HAP-1 (cell line): ENCODE measurements around the gene ELK4.

ENCODE experiments used
- DNase-seq, 2 experiments: peaks; one replicate each; pipeline ENCODE4 v3.0.0-alpha.2; 2016 to 2020; ENCODE audit warnings: low spot score in 2 of 2
- H3K27me3 ChIP-seq: fragments of 250-450 bp; sonication (Bioruptor Pico); 2 replicates; pipeline ENCODE4 v1.5.1; 2020; ENCODE audit warnings: low read depth, mild to moderate bottlenecking, moderate library complexity
- H3K36me3 ChIP-seq: fragments of 250-450 bp; sonication (Bioruptor Pico); replicated peaks from 2 replicates; pipeline ENCODE4 v1.5.1; 2020; ENCODE audit warnings: mild to moderate bottlenecking
- H3K4me1 ChIP-seq: fragments of 250-450 bp; sonication (Bioruptor Pico); 2 replicates; pipeline ENCODE4 v1.5.1; 2020; ENCODE audit warnings: mild to moderate bottlenecking
- H3K4me3 ChIP-seq: fragments of 250-450 bp; sonication (Bioruptor Pico); 2 replicates; pipeline ENCODE4 v1.5.1; 2020; ENCODE audit warnings: mild to moderate bottlenecking, moderate library complexity
- H3K9me3 ChIP-seq: fragments of 250-450 bp; sonication (Bioruptor Pico); 2 replicates; pipeline ENCODE4 v1.5.1; 2020; ENCODE audit warnings: mild to moderate bottlenecking, moderate library complexity
- in situ Hi-C: fragments of 300-500 bp; cut with MboI; formaldehyde crosslinking; loops from 3 replicates; pipeline ENCODE4 v1.14.3; 2020; ENCODE audit warnings: low sequenced_read_pairs, inconsistent platforms, mixed read lengths

Gene ELK4

GRCh38 chr1:205631768-205632668 lies at the start of gene ELK4:
ELK4 (minus strand) TSS chr1:205632011; CDS start chr1:205623882, 8,129 bp downstream.
- in situ Hi-C loops, result no loop called here

GRCh38 chr1:205681364-205681763 lies 49.6 kb upstream of the ELK4 start:
- no peaks in the 10 kb centered on the region for H3K36me3 ChIP-seq
- peaks cover 4% of the 10 kb centered on the region; the same call in 1 of the 2 replicates for H3K4me1 ChIP-seq
- H3K4me3 ChIP-seq, result no peak overlapping the region
- DNase-seq, result no peak
- H3K9me3 ChIP-seq, result no peaks in the 10 kb centered on the region
- no peaks in the 10 kb centered on the region for H3K27me3 ChIP-seq
- in situ Hi-C loops, result no loop called here

More at GRCh38 chr1:205631768-205632668, at the start of gene ELK4:
- Histone ChIP-seq H3K4me3 (peak within 1 kb of the TSS; percentile 59), H3K4me1 (peaks cover 7% of the 10 kb centered on the region), H3K27me3 (no peaks in the 10 kb centered on the region), H3K36me3 (no peaks in the 10 kb centered on the region; the same call in 1 of the 2 replicates), H3K9me3 (no peaks in the 10 kb centered on the region)
- DNase-seq, result peak; percentile 89 to 99

DNA sequence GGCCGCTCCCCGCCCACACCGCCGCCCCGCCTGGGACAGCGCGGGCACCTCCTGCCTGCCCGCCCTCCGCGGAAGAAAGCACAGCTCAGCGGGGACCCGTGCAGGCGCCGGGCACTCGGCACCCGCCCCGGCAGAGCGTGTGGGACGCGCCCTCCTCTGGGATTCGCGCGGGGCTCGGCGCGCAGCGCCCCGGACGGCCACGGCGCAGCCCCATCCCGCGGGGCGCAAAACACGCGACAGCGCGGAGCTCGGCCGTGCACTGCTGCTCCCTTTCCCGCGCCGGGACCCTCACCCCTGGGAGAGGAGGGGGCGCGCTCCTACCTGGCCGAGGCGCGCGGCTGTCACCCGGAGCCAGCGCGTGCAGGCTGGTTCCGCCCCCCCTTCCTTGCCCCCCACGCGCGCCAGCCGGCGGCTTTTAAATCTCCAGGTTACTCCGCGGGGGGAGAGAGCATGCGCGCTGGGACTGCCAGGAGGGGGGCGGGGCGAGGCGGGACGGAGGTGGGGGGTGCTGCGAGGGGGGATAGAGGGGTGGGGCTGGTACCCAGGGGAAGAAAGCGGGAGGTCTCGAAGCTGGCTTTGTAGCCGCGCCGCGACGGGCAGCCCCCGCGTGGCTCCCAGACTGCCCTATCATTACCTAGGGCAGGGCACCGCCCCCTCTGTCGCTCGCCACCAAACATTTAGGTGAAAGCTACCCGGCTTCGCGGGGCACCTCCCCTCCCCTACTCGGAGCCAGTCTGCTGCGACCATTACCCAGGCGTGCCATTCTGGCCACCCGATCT lies 48.5 kb upstream of the ELK4 start, which contains the start of gene SLC45A3:
Gene SLC45A3, minus strand, starts transcription at position 437 of the 779 bp plus-strand sequence. CDS start 15,853 bp downstream, outside the sequence.
- peak; percentile 20 to 78 for DNase-seq
- in situ Hi-C loops, result no loop called here

DNA sequence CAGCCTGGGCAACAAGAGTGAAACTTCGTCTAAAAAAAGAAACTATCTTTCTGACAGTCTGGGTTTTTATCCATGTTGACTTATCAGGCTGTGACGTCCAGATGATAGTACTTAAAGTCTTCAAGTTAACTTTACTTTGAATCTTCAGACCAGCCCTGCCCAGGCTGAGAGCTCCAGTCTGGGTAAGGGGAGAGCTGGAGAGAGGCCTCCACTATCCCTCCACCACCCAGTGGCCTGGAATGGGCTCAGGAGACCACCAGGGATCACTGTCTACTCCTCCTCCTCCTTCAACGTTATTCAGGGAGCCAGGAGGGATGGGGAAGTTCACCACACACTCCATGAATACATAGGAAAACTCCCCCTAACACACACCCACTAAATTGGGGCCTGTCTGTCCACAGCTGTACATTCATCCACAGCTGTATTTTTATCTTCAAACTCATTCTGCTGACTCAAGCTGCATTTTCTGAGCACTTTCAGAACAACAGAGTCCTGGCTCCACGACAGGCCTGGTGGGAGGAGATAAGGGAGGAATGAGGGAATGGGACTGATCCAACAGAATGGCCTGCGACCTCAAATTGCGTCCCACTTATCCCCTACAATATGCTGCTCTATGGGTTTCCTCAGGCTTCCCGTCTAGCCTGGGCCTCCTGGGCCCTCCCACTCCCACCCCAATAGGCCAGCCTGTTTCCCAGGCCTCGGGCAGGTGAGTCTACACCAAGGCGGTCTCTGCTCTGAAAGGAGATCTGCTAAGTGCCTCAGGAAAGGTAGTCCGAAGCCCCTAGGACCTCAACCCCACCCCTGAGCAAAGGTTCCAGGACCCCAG lies 46.7 kb upstream of the ELK4 start:
- Histone ChIP-seq H3K9me3 (no peaks in the 10 kb centered on the region), H3K4me3 (peak overlapping the region; percentile 52), H3K27me3 (no peaks in the 10 kb centered on the region), H3K4me1 (peaks cover 4% of the 10 kb centered on the region; the same call in 1 of the 2 replicates), H3K36me3 (no peaks in the 10 kb centered on the region)
- no peak for DNase-seq
- in situ Hi-C loops, result no loop called here

More for the DNA sequence above, 48.5 kb upstream of the ELK4 start, which contains the start of gene SLC45A3:
- no peaks in the 10 kb centered on the region for H3K9me3 ChIP-seq
- H3K4me1 ChIP-seq, result peaks cover 4% of the 10 kb centered on the region; the same call in 1 of the 2 replicates
- peak within 1 kb of the TSS; percentile 52 for H3K4me3 ChIP-seq
- no peaks in the 10 kb centered on the region for H3K36me3 ChIP-seq
- no peaks in the 10 kb centered on the region for H3K27me3 ChIP-seq

DNA sequence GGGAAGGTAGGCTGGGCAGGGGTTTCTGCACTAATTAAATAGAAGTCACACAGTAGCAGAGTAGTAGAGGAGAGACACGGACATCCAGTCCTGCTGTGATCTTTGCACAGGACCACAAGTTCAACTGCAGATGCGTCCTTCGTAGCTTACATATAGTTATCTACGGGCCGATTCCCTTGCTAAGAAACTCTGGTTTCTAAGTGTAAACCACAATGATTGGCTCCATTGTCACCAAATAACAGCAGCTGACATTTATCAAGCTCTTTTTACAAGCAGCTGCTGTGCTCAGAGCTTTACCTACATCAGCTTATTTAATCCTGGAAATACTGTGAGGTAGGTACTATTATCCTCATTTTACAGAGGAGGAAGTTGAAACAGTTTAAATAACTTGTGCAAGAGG lies 45.4 kb upstream of the ELK4 start:
- H3K9me3 ChIP-seq, result no peaks in the 10 kb centered on the region
- in situ Hi-C loops, result no loop called here
- no peaks in the 10 kb centered on the region for H3K36me3 ChIP-seq
- H3K4me3 ChIP-seq, result no peak overlapping the region
- H3K27me3 ChIP-seq, result no peaks in the 10 kb centered on the region
- no peak for DNase-seq
- peaks cover 5% of the 10 kb centered on the region for H3K4me1 ChIP-seq

- H3K9me3 ChIP-seq, result no peaks in the 10 kb centered on the region
- no peaks in the 10 kb centered on the region for H3K36me3 ChIP-seq
- H3K4me1 ChIP-seq, result peaks cover 10% of the 10 kb centered on the region
- no peaks in the 10 kb centered on the region for H3K27me3 ChIP-seq
- no peak overlapping the region for H3K4me3 ChIP-seq
- DNase-seq, result no peak
- in situ Hi-C loops, result no loop called here
Observed at GRCh38 chr1:205676597-205676996, 44.8 kb upstream of the ELK4 start.

DNA sequence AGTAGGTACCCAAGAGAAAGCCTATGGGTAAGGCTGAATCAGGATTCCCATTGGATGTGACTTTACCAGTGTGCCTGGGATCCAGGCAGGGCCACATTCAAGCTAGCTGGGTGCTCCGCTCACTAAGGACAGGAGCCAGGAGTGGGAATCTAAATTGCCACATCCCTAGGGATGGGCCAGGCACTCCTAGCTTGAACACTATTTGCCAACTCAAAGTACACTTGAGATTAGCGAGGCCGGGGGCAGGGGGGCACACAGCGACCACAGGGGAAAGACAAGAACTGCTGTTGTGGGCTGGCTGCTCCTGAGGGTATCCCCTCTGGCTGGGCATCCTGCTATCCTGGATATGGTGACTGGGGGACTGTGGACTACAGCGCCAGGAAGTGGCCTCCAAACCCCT lies 44.2 kb upstream of the ELK4 start:
- Histone ChIP-seq H3K4me1 (peaks cover 10% of the 10 kb centered on the region), H3K27me3 (no peaks in the 10 kb centered on the region), H3K36me3 (no peaks in the 10 kb centered on the region), H3K4me3 (no peak overlapping the region), H3K9me3 (no peaks in the 10 kb centered on the region)
- in situ Hi-C loops, result no loop called here
- no peak for DNase-seq

DNA sequence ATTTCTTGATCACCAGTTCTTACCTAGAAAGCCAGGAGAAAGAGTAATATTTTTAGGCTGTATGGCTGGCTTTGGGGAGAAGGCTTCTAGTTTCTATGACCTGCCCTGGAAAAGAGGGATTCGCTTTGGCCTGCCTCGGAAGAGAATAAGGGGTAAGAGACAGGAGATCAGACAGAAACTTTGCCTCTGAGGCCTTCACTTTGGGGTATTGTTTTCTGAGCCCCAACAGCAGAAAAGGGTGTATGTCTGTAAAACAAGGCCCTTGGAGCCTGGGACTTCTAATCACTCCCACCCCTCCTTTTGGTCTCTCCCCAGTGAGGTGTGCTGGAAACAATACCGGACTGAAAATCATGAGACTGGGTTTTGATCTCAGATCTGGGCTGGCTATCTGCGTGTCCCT lies 43.4 kb upstream of the ELK4 start:
- H3K27me3 ChIP-seq, result no peaks in the 10 kb centered on the region
- no peaks in the 10 kb centered on the region for H3K36me3 ChIP-seq
- no peak overlapping the region for H3K4me3 ChIP-seq
- H3K4me1 ChIP-seq, result peaks cover 10% of the 10 kb centered on the region
- in situ Hi-C loops, result no loop called here
- DNase-seq, result no peak
- H3K9me3 ChIP-seq, result no peaks in the 10 kb centered on the region

DNA sequence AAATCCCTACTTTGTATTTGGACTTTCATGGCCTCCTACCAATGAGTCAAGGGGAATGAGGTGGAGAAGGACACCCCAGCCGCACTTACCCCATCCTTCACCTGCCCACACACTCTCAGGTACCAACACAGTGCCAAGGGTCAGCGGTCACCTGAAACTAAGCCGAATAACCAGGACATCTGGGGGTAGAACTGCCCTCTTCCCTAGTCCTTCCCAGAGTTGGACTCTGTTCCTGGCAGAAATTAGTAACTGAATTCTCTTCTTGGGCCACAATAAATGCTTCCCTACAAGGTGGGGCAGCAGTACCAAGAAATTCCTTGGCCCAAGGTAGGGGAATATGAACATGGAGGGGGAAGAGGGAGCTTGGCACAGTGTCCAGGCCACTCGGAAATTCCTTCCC lies 41.2 kb upstream of the ELK4 start:
- no peak for DNase-seq
- Histone ChIP-seq H3K4me1 (peaks cover 6% of the 10 kb centered on the region), H3K9me3 (no peaks in the 10 kb centered on the region), H3K4me3 (no peak overlapping the region), H3K27me3 (no peaks in the 10 kb centered on the region), H3K36me3 (no peaks in the 10 kb centered on the region)
- in situ Hi-C loops, result no loop called here

DNA sequence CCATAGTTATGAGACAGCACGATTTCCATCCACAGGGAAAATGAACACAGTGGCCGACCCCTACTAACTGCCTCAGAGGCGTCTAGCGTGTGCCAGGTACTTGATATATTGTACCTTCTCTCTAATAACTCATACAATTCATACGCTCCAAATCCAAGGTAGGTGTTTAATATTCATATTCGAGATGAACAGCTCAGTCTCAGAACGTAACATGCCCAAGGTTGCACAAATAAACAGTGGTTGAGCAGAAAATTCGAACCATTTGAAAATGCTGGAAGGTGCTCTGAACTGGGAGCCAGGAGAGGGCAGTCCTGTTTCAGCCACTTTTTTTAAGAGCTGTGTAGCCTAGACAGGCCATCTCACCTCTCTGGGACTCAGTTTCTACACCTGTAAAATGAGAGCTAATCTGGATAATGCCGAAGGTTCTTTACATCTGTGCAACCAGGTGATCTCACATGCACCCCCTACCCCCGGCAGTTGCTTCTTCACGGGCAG lies 40.6 kb upstream of the ELK4 start:
- no peaks in the 10 kb centered on the region for H3K27me3 ChIP-seq
- no peak for DNase-seq
- H3K36me3 ChIP-seq, result no peaks in the 10 kb centered on the region
- no peak overlapping the region for H3K4me3 ChIP-seq
- no peaks in the 10 kb centered on the region for H3K9me3 ChIP-seq
- H3K4me1 ChIP-seq, result peaks cover 6% of the 10 kb centered on the region
- in situ Hi-C loops, result no loop called here

DNA sequence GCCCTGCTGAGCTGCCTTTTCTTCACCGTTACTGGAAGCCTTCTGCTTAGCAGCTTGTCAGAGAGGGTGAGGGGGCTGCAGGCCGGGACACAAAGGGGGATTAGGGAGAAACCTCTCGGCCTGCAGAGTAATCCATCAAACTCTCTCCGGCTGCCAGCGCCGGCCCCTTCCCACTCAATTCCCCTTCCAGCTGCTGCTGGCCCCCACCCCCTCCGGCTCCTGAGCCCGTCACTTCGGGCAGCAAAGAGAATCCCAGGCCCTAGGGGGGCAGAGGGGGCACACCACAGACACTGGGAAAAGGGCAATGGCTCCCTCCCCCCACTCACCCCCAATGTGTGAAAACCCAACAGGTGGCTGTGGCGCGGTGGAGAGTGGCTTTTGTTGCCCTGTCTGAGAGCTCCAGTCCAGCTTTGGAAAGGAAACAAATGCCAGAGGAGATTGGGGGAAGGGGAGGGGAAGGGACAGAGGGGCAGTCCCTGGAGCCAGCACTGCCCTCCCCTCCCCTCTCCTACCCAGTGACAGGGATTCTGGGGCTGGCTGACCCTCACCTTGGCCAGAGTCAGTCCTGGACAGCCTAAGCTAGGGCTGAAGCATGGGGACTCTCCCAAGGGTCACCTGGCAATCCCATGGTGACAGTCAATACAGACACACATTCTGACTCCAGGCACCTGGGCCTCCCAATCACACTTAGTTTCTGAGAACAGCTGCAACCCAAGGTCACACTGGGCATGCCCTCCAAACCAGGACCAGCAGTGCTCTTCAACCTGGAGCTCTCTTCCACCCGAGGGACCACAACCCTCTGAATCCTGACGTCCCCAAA lies 39.0 kb upstream of the ELK4 start:
- in situ Hi-C loops, result no loop called here
- Histone ChIP-seq H3K9me3 (no peaks in the 10 kb centered on the region), H3K4me3 (no peak overlapping the region), H3K27me3 (no peaks in the 10 kb centered on the region), H3K4me1 (peaks cover 6% of the 10 kb centered on the region), H3K36me3 (no peaks in the 10 kb centered on the region)
- peak; percentile 18 to 48 for DNase-seq

DNA sequence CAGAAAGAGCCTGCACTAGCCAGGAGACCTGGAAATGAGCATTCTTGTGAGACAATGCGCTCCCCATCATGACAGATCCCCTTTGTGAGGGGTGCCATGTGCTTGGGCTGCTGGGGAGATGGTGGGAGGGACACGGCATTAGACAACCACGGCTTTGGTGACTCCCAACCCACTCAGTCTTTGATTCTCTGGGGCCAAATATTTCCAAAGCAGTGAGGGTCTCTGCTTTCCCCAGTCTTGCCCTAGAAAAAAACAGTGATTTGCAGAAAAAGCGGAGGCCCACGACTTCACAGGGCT lies 38.3 kb upstream of the ELK4 start:
- in situ Hi-C loops, result no loop called here
- no peaks in the 10 kb centered on the region for H3K9me3 ChIP-seq
- H3K4me1 ChIP-seq, result peaks cover 6% of the 10 kb centered on the region
- no peaks in the 10 kb centered on the region for H3K27me3 ChIP-seq
- no peak overlapping the region for H3K4me3 ChIP-seq
- H3K36me3 ChIP-seq, result no peaks in the 10 kb centered on the region
- no peak for DNase-seq
